GM21576 (cell line): ENCODE data around the gene ZNF385B.

Experiments used
- ATAC-seq: cut with Tn5 transposase; IDR thresholded peaks from one replicate; pipeline ENCODE4 v1.9.1; 2021; ENCODE audit warnings: mild to moderate bottlenecking, moderate library complexity; ENCODE audit not compliant: unreplicated experiment

Gene ZNF385B

GRCh38 chr2:179559108-179559806, 302.2 kb downstream of the ZNF385B start:
- no peak for ATAC-seq

- ATAC-seq: no peak
Observed at GRCh38 chr2:179558010-179558934, 303.1 kb downstream of the ZNF385B start.

- ATAC-seq: no peak
Observed at GRCh38 chr2:179556425-179556824, 305.0 kb downstream of the ZNF385B start.

GRCh38 chr2:179555691-179556283, 305.6 kb downstream of the ZNF385B start:
- ATAC-seq: no peak

GRCh38 chr2:179554639-179555386, 306.6 kb downstream of the ZNF385B start:
- ATAC-seq: no peak

- no peak for ATAC-seq
Observed at GRCh38 chr2:179553382-179553781, 308.0 kb downstream of the ZNF385B start.

GRCh38 chr2:179551539-179552045, 309.8 kb downstream of the ZNF385B start:
- no peak for ATAC-seq

GRCh38 chr2:179550849-179551248, 310.6 kb downstream of the ZNF385B start:
- no peak for ATAC-seq

- ATAC-seq: no peak
Observed at GRCh38 chr2:179550214-179550613, 311.2 kb downstream of the ZNF385B start.

GRCh38 chr2:179546656-179547055, 314.8 kb downstream of the ZNF385B start:
- ATAC-seq: no peak

- ATAC-seq: no peak
Observed at GRCh38 chr2:179545024-179545423, 316.4 kb downstream of the ZNF385B start.

- ATAC-seq: no peak
Observed at GRCh38 chr2:179543361-179543901, 318.0 kb downstream of the ZNF385B start.

GRCh38 chr2:179541586-179541985, 319.8 kb downstream of the ZNF385B start:
- ATAC-seq: no peak

GRCh38 chr2:179539124-179539511, 322.3 kb downstream of the ZNF385B start:
- no peak for ATAC-seq

GRCh38 chr2:179538406-179539123, 322.8 kb downstream of the ZNF385B start:
- no peak for ATAC-seq

- ATAC-seq: no peak
Observed at GRCh38 chr2:179536185-179536584, 325.2 kb downstream of the ZNF385B start.

GRCh38 chr2:179533875-179534274, 327.5 kb downstream of the ZNF385B start:
- ATAC-seq: no peak

GRCh38 chr2:179532863-179533278, 328.5 kb downstream of the ZNF385B start:
- no peak for ATAC-seq

- ATAC-seq: no peak
Observed at GRCh38 chr2:179528576-179529069, 332.8 kb downstream of the ZNF385B start.

- ATAC-seq: no peak
Observed at GRCh38 chr2:179525340-179525739, 336.1 kb downstream of the ZNF385B start.
